Stimulated activated CD4-positive, alpha-beta T cell treated with anti-CD3 and anti-CD28 coated beads, TNF-alpha, amount 100 ng/mL, for 48 hours (primary cell): ENCODE measurements around the gene CNTNAP2.
"Not testable (repeated sequence)": the region's sequence is repeated elsewhere in the genome, so short reads cannot be mapped to it uniquely, and the experiment has no call there.

Experiments used
- DNase-seq, 3 donors: peaks; one replicate each; pipeline ENCODE4 v3.0.0-alpha.2; 2020; ENCODE audit warnings: low read depth in 3 of 3

The CNTNAP2 gene

GRCh38 chr7:148436135-148436534, 2319.5 kb downstream of the CNTNAP2 start:
- no peak for DNase-seq

- no peak for DNase-seq
Observed at GRCh38 chr7:148436571-148436970, 2320.0 kb downstream of the CNTNAP2 start.

- no peak for DNase-seq
Observed at GRCh38 chr7:148437043-148437442, 2320.4 kb downstream of the CNTNAP2 start.

GRCh38 chr7:148442141-148442655, 2325.6 kb downstream of the CNTNAP2 start:
- DNase-seq, result no peak

GRCh38 chr7:148442933-148443332, 2326.3 kb downstream of the CNTNAP2 start:
- no peak for DNase-seq

GRCh38 chr7:148445260-148446044, 2328.9 kb downstream of the CNTNAP2 start:
- no peak for DNase-seq

- DNase-seq, result no peak
Observed at GRCh38 chr7:148447221-148447849, 2330.7 kb downstream of the CNTNAP2 start.

- DNase-seq, result not testable (repeated sequence)
Observed at GRCh38 chr7:148451526-148451925, 2334.9 kb downstream of the CNTNAP2 start.

- no peak for DNase-seq
Observed at GRCh38 chr7:148456351-148456750, 2339.8 kb downstream of the CNTNAP2 start.

- DNase-seq, result no peak
Observed at GRCh38 chr7:148457310-148457921, 2340.8 kb downstream of the CNTNAP2 start.

- DNase-seq, result no peak
Observed at GRCh38 chr7:148458263-148458662, 2341.7 kb downstream of the CNTNAP2 start.

GRCh38 chr7:148461392-148462179, 2345.0 kb downstream of the CNTNAP2 start:
- no peak for DNase-seq

GRCh38 chr7:148462774-148463173, 2346.2 kb downstream of the CNTNAP2 start:
- not testable (repeated sequence) for DNase-seq

- DNase-seq, result no peak
Observed at GRCh38 chr7:148463210-148463609, 2346.6 kb downstream of the CNTNAP2 start.

- no peak for DNase-seq
Observed at GRCh38 chr7:148464947-148465346, 2348.3 kb downstream of the CNTNAP2 start.

- DNase-seq, result not testable (repeated sequence)
Observed at GRCh38 chr7:148465441-148465840, 2348.8 kb downstream of the CNTNAP2 start.

- no peak for DNase-seq
Observed at GRCh38 chr7:148466120-148466519, 2349.5 kb downstream of the CNTNAP2 start.

- DNase-seq, result no peak
Observed at GRCh38 chr7:148468700-148469098, 2352.1 kb downstream of the CNTNAP2 start.
